Femur (tissue), 1 donor: ENCODE data around the gene UPK3A.
A peak's percentile ranks its signal among the peaks of the same experiment; 100 is the strongest.
"Not testable (repeated sequence)": the region's sequence is repeated elsewhere in the genome, so short reads cannot be mapped to it uniquely, and the experiment has no call there.

Experiments used
- DNase-seq: peaks from one replicate; pipeline ENCODE4 v3.0.0-alpha.2; 2017

UPK3A gene

DNA sequence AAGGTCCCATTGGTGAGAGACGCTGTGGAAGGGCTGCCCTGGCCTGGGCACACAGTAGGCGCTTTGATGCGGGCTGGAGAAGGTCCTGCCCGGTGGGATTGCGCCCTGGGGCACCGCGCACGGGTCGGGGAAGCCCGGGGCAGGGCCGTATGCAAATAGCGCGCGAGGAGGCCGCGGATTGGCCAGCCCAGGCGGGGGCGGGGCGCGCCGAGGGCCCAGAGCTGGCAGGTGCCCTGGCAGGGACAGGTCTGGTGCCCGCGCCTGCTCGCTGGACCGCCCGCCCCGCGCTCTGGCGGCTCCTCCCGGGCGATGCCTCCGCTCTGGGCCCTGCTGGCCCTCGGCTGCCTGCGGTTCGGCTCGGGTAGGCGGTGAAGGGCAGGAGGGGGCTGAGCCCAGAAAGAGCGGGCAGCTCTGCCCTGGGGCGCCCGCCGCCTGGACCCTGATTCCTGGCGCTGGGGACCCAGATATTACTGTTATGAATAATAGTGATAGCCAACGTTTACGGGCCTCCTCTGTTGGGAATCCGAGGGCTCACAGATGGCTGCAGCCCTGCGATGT, at the start of gene UPK3A:
TSS of gene UPK3A (plus strand) at position 245 of the 558 bp plus-strand sequence. CDS start at position 310, 65 bp downstream.
- DNase-seq = peak; percentile 67

- DNase-seq = peak; percentile 70
Measured at GRCh38 chr22:45235101-45235777, 49.5 kb upstream of the UPK3A start.

GRCh38 chr22:45235851-45236342, 48.9 kb upstream of the UPK3A start:
- DNase-seq = no peak

GRCh38 chr22:45237065-45237990, 47.4 kb upstream of the UPK3A start:
- DNase-seq = no peak

GRCh38 chr22:45238076-45238956, 46.4 kb upstream of the UPK3A start:
- DNase-seq = no peak

DNA sequence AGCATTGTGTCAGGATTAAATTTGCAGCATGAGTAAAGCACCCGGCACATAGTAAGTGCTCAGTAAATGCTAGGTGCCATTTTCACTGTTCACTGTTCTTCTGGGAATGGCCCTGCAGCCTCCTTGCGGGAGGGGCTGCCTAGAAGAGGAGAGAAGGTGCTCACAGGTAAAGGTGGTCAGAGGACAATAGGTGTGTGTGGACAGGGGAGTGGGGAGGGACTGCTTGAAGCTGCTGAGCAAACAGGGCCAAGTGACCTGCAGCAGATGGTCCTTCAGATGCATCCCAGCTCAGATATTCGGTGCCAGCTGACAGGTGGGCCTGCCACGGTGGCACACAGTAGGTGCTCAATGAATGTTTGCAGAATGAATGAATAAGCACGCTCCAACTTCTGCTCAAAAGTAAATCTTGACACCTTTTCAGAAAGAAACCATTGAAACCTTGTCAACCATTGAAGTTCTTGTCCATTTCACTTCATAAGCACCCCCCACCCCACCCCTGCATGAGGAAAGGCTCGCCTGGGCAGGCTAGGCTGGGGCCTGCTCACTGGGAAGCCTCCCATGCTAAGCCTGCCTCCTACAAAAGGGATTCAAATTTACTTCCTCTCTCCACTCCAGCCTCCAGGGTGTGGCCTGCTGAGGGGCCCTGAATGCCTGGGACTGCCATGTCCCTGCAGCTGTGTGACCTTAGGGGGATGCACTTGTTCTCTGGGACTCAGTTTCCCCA, 45.6 kb upstream of the UPK3A start:
- DNase-seq = no peak

DNA sequence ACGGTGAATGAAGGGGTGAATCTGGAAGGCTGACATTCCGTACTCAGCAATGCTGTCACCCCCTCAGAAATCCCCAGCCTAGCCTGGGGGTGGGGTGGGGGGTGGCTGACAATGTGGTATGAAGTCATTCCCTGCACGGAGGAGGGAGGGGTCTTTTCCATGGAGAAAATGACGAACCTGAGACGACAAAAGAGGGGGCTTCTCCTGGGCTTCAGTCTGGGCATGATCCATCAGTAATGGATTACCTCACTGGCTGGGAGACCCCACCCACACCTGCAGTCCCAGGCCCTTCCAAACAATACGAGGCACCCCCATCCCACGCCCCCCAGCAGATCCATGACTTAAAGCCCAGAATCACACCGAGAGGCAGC, 45.1 kb upstream of the UPK3A start:
- DNase-seq = no peak

DNA sequence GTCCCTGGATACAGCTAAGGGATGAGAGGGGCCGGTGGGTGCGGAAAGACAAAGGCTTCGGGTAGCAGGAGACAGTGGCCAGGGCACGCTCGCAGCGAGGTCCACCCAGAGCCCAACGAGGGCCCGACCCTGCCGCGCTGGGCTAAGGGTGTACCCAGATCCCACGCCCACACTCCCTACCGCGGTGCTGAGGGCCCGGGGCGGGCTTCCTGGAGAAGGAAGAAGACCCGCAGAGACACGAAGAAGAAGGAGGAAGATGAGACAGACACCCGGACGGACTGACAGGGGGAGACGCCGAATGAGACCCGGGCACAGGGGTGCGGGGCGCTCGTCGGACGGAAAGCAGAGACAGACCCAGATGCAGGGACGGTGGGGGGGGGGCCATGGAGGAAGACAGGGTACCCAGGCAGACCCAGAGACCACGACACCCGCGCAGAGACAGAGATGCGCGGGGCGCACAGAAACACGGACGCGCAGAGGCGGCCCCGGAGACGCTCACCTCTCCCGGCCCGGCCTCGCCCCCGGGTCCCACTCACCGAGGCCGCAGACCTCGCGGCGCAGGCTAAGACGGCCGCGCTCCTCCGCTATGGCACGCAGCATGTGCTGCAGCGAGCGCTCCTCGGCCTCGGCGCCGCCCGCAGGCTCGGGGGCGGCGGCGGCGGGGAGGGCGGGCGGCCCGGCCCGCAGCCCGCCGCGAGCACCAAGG, 44.5 kb upstream of the UPK3A start:
- no peak for DNase-seq

DNA sequence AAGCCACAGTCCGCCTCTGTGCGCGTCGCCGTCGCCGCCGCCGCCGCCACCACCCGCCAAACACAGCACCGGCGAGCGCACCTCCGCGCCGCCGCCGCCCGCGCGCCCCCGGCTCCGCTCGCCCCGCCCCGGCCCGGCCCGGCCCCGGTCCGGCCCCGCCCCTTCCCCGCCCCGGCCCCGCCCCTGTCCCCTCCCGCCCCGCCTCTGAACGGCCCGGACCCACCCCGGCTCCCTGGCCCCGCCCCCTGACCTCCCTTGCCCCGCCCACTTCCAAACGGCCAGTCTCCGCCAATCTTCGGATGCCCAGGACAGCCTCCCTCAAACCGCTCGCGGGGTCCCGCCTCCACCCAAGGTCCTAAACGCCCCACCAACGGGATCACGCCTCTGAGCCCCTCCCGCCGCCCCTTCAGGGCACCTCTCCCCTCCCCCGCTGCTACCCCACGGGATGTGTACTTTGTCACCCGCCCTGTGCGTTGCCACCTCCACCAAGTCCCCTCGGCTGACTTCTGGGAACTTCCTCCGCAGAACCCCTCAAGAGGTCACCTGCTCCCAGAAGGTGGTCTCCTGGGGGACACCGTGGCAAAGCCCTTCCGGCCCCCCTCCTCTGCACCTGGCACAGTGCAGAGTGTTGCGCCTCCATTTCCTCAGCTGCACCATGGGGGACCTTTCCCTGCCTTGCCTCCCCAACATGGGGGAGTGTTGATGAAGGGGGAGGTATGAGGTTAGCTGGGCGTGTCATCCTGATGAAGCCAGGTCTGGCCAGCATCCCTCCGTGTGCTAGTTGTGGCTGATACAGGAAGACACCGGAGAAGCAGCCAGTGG, 43.7 kb upstream of the UPK3A start, which contains the start of gene KIAA0930:
TSS of gene KIAA0930 (minus strand) at position 85 of the 822 bp plus-strand sequence. CDS start 191 bp downstream, outside the sequence.
- DNase-seq = peak; percentile 88

DNA sequence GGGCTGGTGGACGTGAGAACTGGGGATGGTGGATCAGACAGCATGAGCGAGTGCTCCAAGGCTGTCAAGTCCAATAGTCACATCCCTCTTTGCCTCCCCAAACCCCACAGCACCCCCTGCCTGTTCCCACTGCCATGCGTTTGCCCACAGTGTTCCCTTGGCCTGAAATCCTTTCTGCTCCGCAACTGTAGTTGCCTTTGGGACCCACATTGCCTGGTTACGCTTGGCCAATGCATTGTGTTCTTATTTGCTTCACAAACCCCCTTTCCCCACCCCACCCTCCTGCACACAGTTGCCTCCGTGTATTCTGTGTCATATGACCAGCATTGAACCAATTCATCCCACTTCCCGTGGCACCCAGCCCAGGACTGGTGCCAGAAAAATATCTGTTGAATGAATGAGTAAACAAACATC, 42.0 kb upstream of the UPK3A start:
- no peak for DNase-seq

DNA sequence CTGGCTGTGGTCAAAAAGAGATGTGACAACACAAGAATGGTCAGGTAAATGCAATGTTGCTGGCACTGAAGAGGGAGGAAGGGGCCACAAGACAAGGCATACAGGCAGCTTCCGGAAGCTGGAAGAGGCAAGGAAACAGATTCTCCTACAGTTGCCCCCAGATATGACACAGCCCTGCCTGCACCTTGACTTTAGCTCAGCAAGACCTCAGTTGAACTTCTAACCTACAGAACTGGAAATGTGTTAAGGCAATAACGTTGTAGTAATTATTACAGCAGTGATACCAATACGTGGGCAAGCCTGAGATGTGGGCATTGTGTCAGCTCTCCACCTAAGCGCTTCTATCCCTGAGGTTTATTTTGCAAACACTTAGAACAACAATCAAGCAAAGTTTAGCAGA, 39.8 kb upstream of the UPK3A start:
- no peak for DNase-seq

GRCh38 chr22:45246060-45246985, 38.4 kb upstream of the UPK3A start:
- peak; percentile 71 for DNase-seq

- DNase-seq = no peak
Measured at GRCh38 chr22:45248832-45249561, 35.8 kb upstream of the UPK3A start.

GRCh38 chr22:45251825-45252224, 32.9 kb upstream of the UPK3A start:
- DNase-seq = no peak

DNA sequence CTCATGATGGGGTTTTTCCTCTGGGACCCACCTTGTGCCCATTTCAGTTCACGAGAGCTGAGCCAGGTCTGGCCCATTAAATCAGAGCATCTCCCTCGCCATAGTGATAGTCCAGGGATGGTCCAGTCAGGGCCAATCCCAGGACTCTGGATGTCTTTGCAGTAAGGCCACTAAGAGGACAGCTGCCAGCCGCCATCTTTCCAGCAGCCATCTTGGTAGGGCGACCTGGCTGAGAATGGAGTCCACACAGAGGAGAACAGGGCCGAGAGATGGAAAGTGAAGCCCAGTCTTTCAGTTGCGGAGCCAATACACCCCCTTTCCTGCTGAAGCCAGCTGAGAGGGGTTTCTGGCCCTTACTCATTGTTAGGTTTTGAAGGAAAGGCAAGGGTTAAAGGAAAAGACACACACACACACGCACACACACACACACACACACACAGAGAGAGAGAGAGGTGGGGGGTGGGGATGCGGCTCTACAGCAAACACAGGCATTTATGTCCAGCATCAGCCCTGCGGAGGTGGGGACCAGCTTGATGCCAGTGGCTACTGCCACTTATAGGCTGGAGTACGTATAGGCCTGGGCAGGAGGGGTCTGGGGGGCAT, 31.6 kb upstream of the UPK3A start:
- no peak for DNase-seq

GRCh38 chr22:45254388-45254787, 30.4 kb upstream of the UPK3A start:
- no peak for DNase-seq

GRCh38 chr22:45254789-45255278, 29.9 kb upstream of the UPK3A start:
- DNase-seq = no peak

- not testable (repeated sequence) for DNase-seq
Measured at GRCh38 chr22:45257941-45258340, 26.8 kb upstream of the UPK3A start.
